ENCODE data around the gene C2orf80.
"Not testable (repeated sequence)": the region's sequence is repeated elsewhere in the genome, so short reads cannot be mapped to it uniquely, and the experiment has no call there.

C2orf80 gene

GRCh38 chr2:208135794-208136715 lies 53.8 kb downstream of the C2orf80 start:
- no peak for DNase-seq (ENCODE audit: low read depth)

- no peak for DNase-seq (ENCODE audit: low read depth)
These were observed 54.8 kb downstream of the C2orf80 start for GRCh38 chr2:208134928-208135586.

- no peak for DNase-seq (ENCODE audit: low read depth)
These were observed 59.1 kb downstream of the C2orf80 start for GRCh38 chr2:208130712-208131110.

- DNase-seq (ENCODE audit: low read depth) = no peak
These were observed 59.8 kb downstream of the C2orf80 start, which contains the start of gene CRYGC for GRCh38 chr2:208129744-208130711. Gene CRYGC (minus strand): TSS chr2:208129828. CDS start chr2:208129792, 36 bp downstream.

- no peak for DNase-seq (ENCODE audit: low read depth)
These were observed 61.7 kb downstream of the C2orf80 start for GRCh38 chr2:208128136-208128535.

- no peak for DNase-seq (ENCODE audit: low read depth)
These were observed 62.7 kb downstream of the C2orf80 start for GRCh38 chr2:208127090-208127489.

- DNase-seq (ENCODE audit: low read depth) = no peak
These were observed 64.6 kb downstream of the C2orf80 start for GRCh38 chr2:208125251-208125650.

- DNase-seq (ENCODE audit: low read depth) = not testable (repeated sequence)
These were observed 65.7 kb downstream of the C2orf80 start, which contains the start of gene CRYGD for GRCh38 chr2:208124013-208124715. Gene CRYGD (minus strand): TSS chr2:208124524. CDS start chr2:208124473, 51 bp downstream.

GRCh38 chr2:208122248-208122647 lies 67.6 kb downstream of the C2orf80 start:
- DNase-seq (ENCODE audit: low read depth) = no peak

- DNase-seq (ENCODE audit: low read depth) = no peak
These were observed 70.9 kb downstream of the C2orf80 start for GRCh38 chr2:208118918-208119317.

GRCh38 chr2:208117390-208117789 lies 72.4 kb downstream of the C2orf80 start:
- not testable (repeated sequence) for DNase-seq (ENCODE audit: low read depth)
